Heart left ventricle (tissue), 16 donors: ENCODE data around the gene ERFE. TPM values are rescaled to one million over a fixed set of nuclear protein-coding genes. Genes with fewer than 3 reads are reported as not detected.

ENCODE experiments used
- ATAC-seq, 4 donors: fragments of 200-7000 bp; cut with Tn5 transposase; one replicate each; pipeline ENCODE4 v1.9.1; 2020 to 2022; ENCODE audit warnings: moderate library complexity in 4 of 4, mild to moderate bottlenecking in 3 of 4, moderate number of reproducible peaks in 1 of 4
- DNase-seq, 5 donors: peaks; one replicate each; pipeline ENCODE4 v3.0.0-alpha.2; 2020
- H3K27ac ChIP-seq, 12 donors: fragments of 200-600 bp; sonication (generic) in 4 of 12; one replicate each; pipeline versions ENCODE4 v1.5.0 to v1.8.0; 2016 to 2022; ENCODE audit warnings: mild to moderate bottlenecking in 2 of 12
- H3K27me3 ChIP-seq, 9 donors: fragments of 200-600 bp; sonication (generic) in 2 of 9; one replicate each; pipeline versions ENCODE4 v1.5.1 to v1.8.0; 2016 to 2022; ENCODE audit warnings: mild to moderate bottlenecking in 3 of 9
- H3K36me3 ChIP-seq, 9 donors: fragments of 200-600 bp; sonication (generic) in 2 of 9; one replicate each; pipeline versions ENCODE4 v1.5.0 to v1.8.0; 2018 to 2022; ENCODE audit warnings: mild to moderate bottlenecking in 2 of 9
- H3K4me1 ChIP-seq, 12 donors: fragments of 200-600 bp; sonication (generic) in 4 of 12; one replicate each; pipeline versions ENCODE4 v1.5.0 to v1.8.0; 2016 to 2022; ENCODE audit warnings: mild to moderate bottlenecking in 3 of 12
- H3K4me3 ChIP-seq, 12 donors: fragments of 200-600 bp; sonication (generic) in 4 of 12; one replicate each; pipeline versions ENCODE4 v1.5.0 to v1.8.0; 2017 to 2022; ENCODE audit warnings: mild to moderate bottlenecking in 9 of 12, moderate library complexity in 4 of 12
- H3K9me3 ChIP-seq, 12 donors: fragments of 200-600 bp; sonication (generic) in 4 of 12; one replicate each; pipeline versions ENCODE4 v1.5.0 to v1.8.0; 2016 to 2022; ENCODE audit warnings: mild to moderate bottlenecking in 1 of 12
- POLR2A ChIP-seq, 2 donors: fragments of 450-650 bp; IDR thresholded peaks; one replicate each; pipeline ENCODE4 v1.6.1; 2017; ENCODE audit warnings: antibody characterized with exemption in 2 of 2, mild to moderate bottlenecking in 2 of 2, moderate library complexity in 2 of 2
- WGBS, 4 donors: extraction: QIAGEN DNeasy Blood & Tissue Kit in 2 of 4; methylation state at CpG; one replicate each; pipeline versions ENCODE4 v1.1.5 to v1.1.7; 2013 to 2018; 5-methylcytosine and 5-hydroxymethylcytosine counted together
- intact Hi-C, 10 donors: fragments of 100-400 bp; cut with DNase I; formaldehyde crosslinking; loops; one replicate each; pipeline versions ENCODE4 v1.11.1 to v1.14.2; 2022
- polyA plus RNA-seq, 2 donors: library from polyadenylated mRNA; stranded (reverse); fragments of 200-250 nt; gene quantifications; one replicate each; pipeline ENCODE4 v1.2.3, GENCODE V29; 2013
- total RNA-seq, 9 donors: library from RNA; depleted of rRNA in 2 of 9; stranded (reverse); fragments of >200 nt in 2 of 9; fragmentation: NEBNext Ultra II Directional in 3 of 9; extraction: Animal tissue kit (Norgen Biotek cat#: 25700) in 3 of 9; gene quantifications; one replicate each; pipeline versions ENCODE4 v1.1.0 to v1.2.4, GENCODE V29; 2016 to 2023
- TF ChIP-seq, protein P1 (sequence below), 12 donors: fragments of 200-600 bp; sonication (generic) in 4 of 12; IDR thresholded peaks; one replicate each; pipeline versions ENCODE4 v1.5.0 to v1.8.0; 2018 to 2022; ENCODE audit warnings: antibody characterized with exemption in 12 of 12, mild to moderate bottlenecking in 5 of 12
- donor health status: ischemic (EF 13 %, LVEDD 7.1; RV severe dilation, severe dysfunction).
- donor health status: healthy with polysubstance abuse.
- donor health status: DM: no; HTN: yes; CAD: no.
- donor health status: DM: no; HTN: no; CAD: no.
- donor health status: ischemic (EF 25% LVEDD 6.9; RV normal size, moderate dysfunction).
- donor health status: ischemic (EF 25% LVEDD 5.7; RV mildly dilated, moderate dysfunction).
- donor health status: healthy.
- donor health status: DM: yes; HTN: yes; CAD: no.
- donor health status: ischemic (EF 35%, LVEDD 5.7; RV mildly dilated, moderate dysfunction).
- donor health status: nonischemic (EF 11% LVEDD 7.7; RV severe dilation, severe dysfunction).
- donor health status: DM: yes; HTN: yes; CAD: no.
- donor health status: PGD.
- donor health status: ischemic (EF 29% LVEDD 5.4; RV normal size, mild dysfunction).
- donor health status: nonischemic (EF 23%, LVEDD 6.1; RV moderate dilation, normal function).

ERFE gene
- total and polyA plus RNA-seq, 11 donors = 0.08 to 1.8 (median 0.48) TPM; not detected in 3

GRCh38 chr2:238134393-238134785 is 24.4 kb upstream of the ERFE start:
- no peaks in the 10 kb centered on the region for H3K27me3 ChIP-seq
- peaks cover 0 to 30% (median 15%) of the 10 kb centered on the region in 12 donors for H3K4me1 ChIP-seq
- no peaks in the 10 kb centered on the region for H3K36me3 ChIP-seq
- DNase-seq = peak in 2 of 5 donors; percentile 13 to 40
- H3K9me3 ChIP-seq = no peaks in the 10 kb centered on the region
- WGBS, 4 donors = 89 to 95% (median 93%) methylated on average over 7 to 11 of the region's 11 CpGs
- no peak overlapping the region for H3K27ac ChIP-seq
- ATAC-seq = no peak
- intact Hi-C loops = no loop called here
- no peak overlapping the region for H3K4me3 ChIP-seq
- TF ChIP-seq POLR2A (IDR thresholded peaks at IDR 0.05) = no peak
- TF ChIP-seq, protein P1, sequence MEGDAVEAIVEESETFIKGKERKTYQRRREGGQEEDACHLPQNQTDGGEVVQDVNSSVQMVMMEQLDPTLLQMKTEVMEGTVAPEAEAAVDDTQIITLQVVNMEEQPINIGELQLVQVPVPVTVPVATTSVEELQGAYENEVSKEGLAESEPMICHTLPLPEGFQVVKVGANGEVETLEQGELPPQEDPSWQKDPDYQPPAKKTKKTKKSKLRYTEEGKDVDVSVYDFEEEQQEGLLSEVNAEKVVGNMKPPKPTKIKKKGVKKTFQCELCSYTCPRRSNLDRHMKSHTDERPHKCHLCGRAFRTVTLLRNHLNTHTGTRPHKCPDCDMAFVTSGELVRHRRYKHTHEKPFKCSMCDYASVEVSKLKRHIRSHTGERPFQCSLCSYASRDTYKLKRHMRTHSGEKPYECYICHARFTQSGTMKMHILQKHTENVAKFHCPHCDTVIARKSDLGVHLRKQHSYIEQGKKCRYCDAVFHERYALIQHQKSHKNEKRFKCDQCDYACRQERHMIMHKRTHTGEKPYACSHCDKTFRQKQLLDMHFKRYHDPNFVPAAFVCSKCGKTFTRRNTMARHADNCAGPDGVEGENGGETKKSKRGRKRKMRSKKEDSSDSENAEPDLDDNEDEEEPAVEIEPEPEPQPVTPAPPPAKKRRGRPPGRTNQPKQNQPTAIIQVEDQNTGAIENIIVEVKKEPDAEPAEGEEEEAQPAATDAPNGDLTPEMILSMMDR (IDR thresholded peaks at IDR 0.05) = no peak

- H3K27ac ChIP-seq = no peak overlapping the region
Measured at GRCh38 chr2:238135601-238136150, 23.1 kb upstream of the ERFE start.

GRCh38 chr2:238136820-238137537 is 21.8 kb upstream of the ERFE start:
- peak in 3 of 4 donors; percentile 10 to 23 (median 17) for ATAC-seq
- Histone ChIP-seq H3K4me3 (no peak overlapping the region), H3K9me3 (no peaks in the 10 kb centered on the region)

More at GRCh38 chr2:238135601-238136150, 23.1 kb upstream of the ERFE start:
- ATAC-seq (no peak), DNase-seq (peak in 2 of 5 donors; percentile 13 to 32)
- no peak for TF ChIP-seq POLR2A (IDR thresholded peaks at IDR 0.05)
- intact Hi-C loops = loop anchor here in 3 of 10 donors (5.0 kb wide), 3 partner anchors 73 to 278 kb away; partner anchors contain the start of genes RAMP1 (in 1 of the 3) and SCLY (in 1 of the 3)
- H3K36me3 ChIP-seq = no peaks in the 10 kb centered on the region
- H3K9me3 ChIP-seq = no peaks in the 10 kb centered on the region
- no peak overlapping the region for H3K4me3 ChIP-seq
- WGBS, 4 donors = 83 to 85% (median 84%) methylated on average over 15 of the region's 15 CpGs
- H3K4me1 ChIP-seq = peaks cover 0 to 38% (median 18%) of the 10 kb centered on the region in 12 donors
- no peaks in the 10 kb centered on the region for H3K27me3 ChIP-seq

DNA sequence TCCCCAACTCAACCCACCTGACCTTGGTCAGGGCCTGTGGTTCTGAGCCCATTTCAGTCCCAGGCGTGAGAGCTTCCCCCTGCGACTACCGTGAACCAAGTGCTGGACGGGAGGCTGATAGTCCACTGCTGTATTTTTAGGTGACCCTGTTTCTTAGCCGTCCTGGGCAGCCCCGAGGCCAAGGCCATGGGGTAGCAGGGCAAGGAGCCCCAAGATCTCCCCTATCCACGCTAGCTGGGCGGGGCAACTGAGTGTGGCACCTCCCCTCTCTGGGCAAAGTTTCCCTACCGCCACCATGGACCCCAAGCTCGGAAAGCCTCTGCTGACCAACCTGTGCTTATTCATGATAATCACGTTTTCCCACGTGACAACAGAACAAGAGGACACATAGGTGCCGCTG is 20.9 kb upstream of the ERFE start:
- H3K4me3 ChIP-seq = no peak overlapping the region
- ATAC-seq (peak in 1 of 4 donors; percentile 5), DNase-seq (no peak)
- H3K36me3 ChIP-seq = peaks cover 0 to 8% (median 0%) of the 10 kb centered on the region in 9 donors
- intact Hi-C loops = loop anchor here in 3 of 10 donors (5.0 kb wide), 3 partner anchors 76 to 281 kb away; partner anchors contain the start of genes RAMP1 (in 1 of the 3) and SCLY (in 1 of the 3)
- H3K9me3 ChIP-seq = no peaks in the 10 kb centered on the region
- peak overlapping the region in 11 of 12 donors; percentile 73 to 96 (median 86) for H3K27ac ChIP-seq
- H3K27me3 ChIP-seq = no peaks in the 10 kb centered on the region
- no peak for TF ChIP-seq POLR2A (IDR thresholded peaks at IDR 0.05)
- TF ChIP-seq, protein P1 (IDR thresholded peaks at IDR 0.05) = no peak
- peaks cover 0 to 54% (median 22%) of the 10 kb centered on the region in 12 donors for H3K4me1 ChIP-seq
- 52 to 75% (median 67%) methylated on average over 9 to 13 of the region's 13 CpGs for WGBS, 4 donors

More at GRCh38 chr2:238136820-238137537, 21.8 kb upstream of the ERFE start:
- no peak for TF ChIP-seq POLR2A (IDR thresholded peaks at IDR 0.05)
- no peaks in the 10 kb centered on the region for H3K27me3 ChIP-seq
- H3K27ac ChIP-seq = peak overlapping the region in 9 of 12 donors; percentile 23 to 93 (median 40)
- intact Hi-C loops = loop anchor here in 3 of 10 donors (5.0 kb wide), 3 partner anchors 75 to 280 kb away; partner anchors contain the start of genes RAMP1 (in 1 of the 3) and SCLY (in 1 of the 3)
- peak in 3 of 5 donors; percentile 47 to 67 (median 61) for DNase-seq
- H3K36me3 ChIP-seq = peaks cover 0 to 8% (median 0%) of the 10 kb centered on the region in 9 donors
- WGBS, 4 donors = 33 to 41% (median 38%) methylated on average over 14 of the region's 14 CpGs
- peaks cover 0 to 46% (median 21%) of the 10 kb centered on the region in 12 donors for H3K4me1 ChIP-seq
